PFSK-1 (cell line): ENCODE measurements around the gene CRADD.

Experiments used
- FOXP2 ChIP-seq: optimal IDR thresholded peaks from 2 replicates; pipeline ENCODE3; 2011; ENCODE audit warnings: borderline replicate concordance, control low read depth, inconsistent platforms; ENCODE audit not compliant: insufficient read depth; ENCODE audit errors: extremely low read length, extremely low read depth
- POLR2AphosphoS5 ChIP-seq: IDR thresholded peaks from 2 replicates; pipeline ENCODE4 v1.6.1; 2012; ENCODE audit warnings: low read depth, mild to moderate bottlenecking, control low read depth, low read length, moderate library complexity
- REST ChIP-seq, 2 experiments: IDR thresholded peaks; 2 replicates each; pipeline versions ENCODE4 v1.6.1 to v1.8.0; 2011 to 2012; ENCODE audit warnings: low read depth in 2 of 2, low read length in 2 of 2, control low read depth in 1 of 2, inconsistent platforms in 1 of 2, mild to moderate bottlenecking in 1 of 2, moderate library complexity in 1 of 2; ENCODE audit not compliant: insufficient read depth in 1 of 2
- SIN3A ChIP-seq: IDR thresholded peaks from 2 replicates; pipeline ENCODE4 v1.6.1; 2012; ENCODE audit warnings: mild to moderate bottlenecking, low read length, moderate library complexity, borderline replicate concordance; ENCODE audit not compliant: insufficient read depth
- TAF1 ChIP-seq: IDR thresholded peaks from 2 replicates; pipeline ENCODE4 v1.6.1; 2012; ENCODE audit warnings: low read length, control low read depth, borderline replicate concordance; ENCODE audit not compliant: insufficient read depth

Gene CRADD

GRCh38 chr12:93803424-93803807 is 126.2 kb downstream of the CRADD start:
- TF ChIP-seq FOXP2 = no peak
- no peak for TF ChIP-seq SIN3A
- no peak for TF ChIP-seq TAF1
- no peak for TF ChIP-seq REST (IDR thresholded peaks at IDR 0.05; ENCODE audit: insufficient read depth in 1 of 2, low read depth in 2 of 2, low read length in 2 of 2)
- TF ChIP-seq POLR2AphosphoS5 = no peak

- TF ChIP-seq REST (IDR thresholded peaks at IDR 0.05; ENCODE audit: insufficient read depth in 1 of 2, low read depth in 2 of 2, low read length in 2 of 2) = no peak
- no peak for TF ChIP-seq POLR2AphosphoS5
Observed at GRCh38 chr12:93804392-93805179, 127.4 kb downstream of the CRADD start.

GRCh38 chr12:93805736-93806141 is 128.6 kb downstream of the CRADD start:
- TF ChIP-seq SIN3A (no peak), POLR2AphosphoS5 (no peak), REST (IDR thresholded peaks at IDR 0.05; ENCODE audit: insufficient read depth in 1 of 2, low read depth in 2 of 2, low read length in 2 of 2) (no peak), FOXP2 (no peak), TAF1 (no peak)

GRCh38 chr12:93807354-93807753 is 130.2 kb downstream of the CRADD start:
- TF ChIP-seq REST (IDR thresholded peaks at IDR 0.05; ENCODE audit: insufficient read depth in 1 of 2, low read depth in 2 of 2, low read length in 2 of 2) (peak; percentile 45 to 85; a peak in 3 of 4 replicates), TAF1 (no peak)

GRCh38 chr12:93808169-93808899 is 131.2 kb downstream of the CRADD start:
- TF ChIP-seq REST (IDR thresholded peaks at IDR 0.05; ENCODE audit: insufficient read depth in 1 of 2, low read depth in 2 of 2, low read length in 2 of 2) = no peak
- TF ChIP-seq SIN3A = no peak
- no peak for TF ChIP-seq FOXP2
- no peak for TF ChIP-seq TAF1
- no peak for TF ChIP-seq POLR2AphosphoS5
